GM19397 (cell line): Measurements from ENCODE around the gene PEAR1.

ENCODE experiments used
- ATAC-seq: cut with Tn5 transposase; IDR thresholded peaks from one replicate; pipeline ENCODE4 v1.9.1; 2021; ENCODE audit warnings: mild to moderate bottlenecking, moderate library complexity; ENCODE audit not compliant: unreplicated experiment

PEAR1 gene

DNA sequence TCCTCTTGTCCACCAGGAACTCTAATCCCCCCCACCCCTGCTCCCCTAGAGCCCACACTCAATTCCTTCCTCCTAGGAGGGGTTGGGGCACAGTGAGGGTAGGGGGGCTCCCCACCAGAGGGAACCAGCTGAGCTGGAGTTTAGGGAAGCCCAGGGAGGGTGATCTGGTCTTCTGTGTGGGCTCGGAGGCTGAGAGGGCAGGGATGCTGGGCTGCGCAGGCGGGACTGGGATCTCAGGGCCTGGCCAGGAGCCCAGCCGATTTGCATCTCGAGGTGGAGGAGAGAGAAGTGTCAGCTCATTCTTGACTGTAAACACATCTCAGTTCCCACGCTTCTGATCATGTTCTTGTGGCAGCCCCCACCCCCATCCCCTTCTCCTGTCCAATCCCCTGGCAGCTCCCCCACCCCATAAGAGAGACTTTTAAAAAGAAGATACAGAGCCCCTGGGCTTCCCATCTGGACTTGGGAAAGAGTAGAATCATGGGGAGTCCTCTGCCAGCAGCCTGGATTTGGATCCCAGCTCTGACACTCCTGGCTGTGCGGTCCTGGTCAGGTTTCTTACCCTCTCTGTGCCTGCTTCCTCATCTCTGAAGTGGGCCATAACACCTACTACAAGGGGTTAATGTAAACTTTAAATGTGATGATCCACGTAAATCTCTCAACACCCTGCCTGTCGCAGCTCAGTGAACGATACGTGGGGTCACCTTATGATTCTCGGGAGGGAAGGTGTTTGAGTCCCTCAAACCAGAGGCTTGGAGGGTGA is 6.6 kb downstream of the PEAR1 start:
- no peak for ATAC-seq

DNA sequence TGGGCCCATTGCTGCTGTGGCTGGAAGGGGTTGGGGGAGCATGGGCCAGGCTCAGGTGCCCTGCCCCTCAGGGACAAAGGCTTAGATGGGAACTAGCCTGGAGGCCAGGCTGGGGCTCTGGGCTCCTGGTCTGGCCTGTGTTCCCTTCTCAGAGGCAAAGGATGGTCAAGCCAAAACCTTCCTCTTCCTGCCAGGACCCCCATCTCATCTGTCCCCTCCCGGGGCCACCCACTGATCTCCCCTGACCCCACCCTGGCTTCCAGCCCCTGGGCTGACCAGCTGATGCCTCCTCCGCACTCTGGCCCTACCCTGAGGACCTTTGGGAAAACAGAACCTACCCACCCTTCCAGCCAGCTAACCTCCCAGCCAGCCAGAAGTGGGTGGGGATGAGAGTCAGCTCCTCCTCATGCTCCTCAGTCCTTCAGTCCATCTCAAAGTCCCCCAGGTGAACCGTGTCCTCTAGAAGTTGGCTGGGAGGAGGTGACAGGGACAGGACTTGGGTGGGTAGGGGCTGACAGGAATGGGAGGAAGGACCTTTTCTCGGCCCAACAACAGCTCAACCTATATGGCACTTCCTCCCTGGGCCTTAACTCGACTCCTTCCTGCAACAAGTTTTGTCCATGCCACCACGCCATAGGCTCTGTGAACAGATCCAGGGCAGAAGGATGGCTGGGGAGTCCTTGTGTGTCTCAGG is 7.5 kb downstream of the PEAR1 start:
- no peak for ATAC-seq

DNA sequence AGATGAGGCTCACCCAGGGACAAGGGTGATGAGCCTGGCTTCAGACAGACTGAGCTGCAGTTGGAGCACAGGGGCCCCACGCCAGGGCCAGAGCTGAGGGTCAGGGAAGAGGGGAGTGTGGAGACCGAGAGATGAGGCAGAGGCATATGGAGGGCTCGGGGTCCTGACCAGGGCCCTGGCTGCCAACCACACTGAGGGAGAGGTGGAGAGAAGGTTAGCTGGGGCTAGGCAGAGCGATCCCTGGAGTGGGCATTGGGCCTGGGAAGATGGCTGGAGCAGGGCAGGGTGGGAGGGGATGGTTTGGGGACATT is 8.0 kb downstream of the PEAR1 start:
- ATAC-seq: no peak

DNA sequence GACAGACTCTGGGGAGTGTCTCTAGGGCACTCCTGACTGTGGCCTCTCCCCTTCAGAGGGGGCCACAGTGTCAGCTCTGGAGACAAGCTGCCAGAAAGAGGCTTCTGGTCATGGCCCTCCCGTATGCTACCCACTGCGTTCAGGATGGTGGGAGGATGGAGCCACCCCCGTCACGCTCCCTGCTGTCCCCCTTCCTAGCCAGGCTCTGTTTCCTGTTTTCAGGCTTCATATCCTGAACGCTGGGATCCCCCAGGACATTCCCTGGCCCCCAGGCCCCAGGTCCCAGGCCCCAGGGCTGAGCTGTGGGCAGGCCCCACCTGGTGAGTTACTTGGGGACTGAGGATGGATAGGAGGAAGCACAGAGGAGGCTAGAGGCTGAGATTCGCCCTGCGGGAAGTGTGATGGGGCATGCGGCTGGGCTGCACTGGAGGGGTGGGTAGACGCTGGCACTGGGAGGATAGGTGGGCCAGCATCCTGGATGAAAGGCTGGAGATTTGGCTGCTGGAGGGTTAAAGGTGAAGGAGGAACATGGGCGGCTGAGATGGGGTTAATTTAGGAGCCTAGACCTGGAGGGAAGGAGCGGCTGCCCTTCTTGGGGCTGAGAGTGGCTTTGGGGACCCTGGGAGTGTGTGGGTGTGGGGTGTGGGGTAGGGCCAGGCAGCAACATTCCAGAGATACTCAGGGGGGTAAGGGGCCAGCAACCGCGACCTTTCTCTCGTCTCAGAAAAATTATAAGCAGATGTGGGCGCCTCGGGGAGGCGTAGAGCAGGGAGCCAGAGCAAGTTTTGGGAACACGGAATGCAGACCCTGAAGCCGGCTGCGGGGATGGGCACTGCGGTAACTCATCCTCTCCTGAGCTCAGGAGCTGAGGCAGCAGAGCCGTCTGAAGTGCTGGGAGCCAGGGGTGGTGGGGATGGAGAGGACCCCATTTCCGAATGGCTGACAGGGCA is 8.7 kb downstream of the PEAR1 start:
- ATAC-seq: no peak

DNA sequence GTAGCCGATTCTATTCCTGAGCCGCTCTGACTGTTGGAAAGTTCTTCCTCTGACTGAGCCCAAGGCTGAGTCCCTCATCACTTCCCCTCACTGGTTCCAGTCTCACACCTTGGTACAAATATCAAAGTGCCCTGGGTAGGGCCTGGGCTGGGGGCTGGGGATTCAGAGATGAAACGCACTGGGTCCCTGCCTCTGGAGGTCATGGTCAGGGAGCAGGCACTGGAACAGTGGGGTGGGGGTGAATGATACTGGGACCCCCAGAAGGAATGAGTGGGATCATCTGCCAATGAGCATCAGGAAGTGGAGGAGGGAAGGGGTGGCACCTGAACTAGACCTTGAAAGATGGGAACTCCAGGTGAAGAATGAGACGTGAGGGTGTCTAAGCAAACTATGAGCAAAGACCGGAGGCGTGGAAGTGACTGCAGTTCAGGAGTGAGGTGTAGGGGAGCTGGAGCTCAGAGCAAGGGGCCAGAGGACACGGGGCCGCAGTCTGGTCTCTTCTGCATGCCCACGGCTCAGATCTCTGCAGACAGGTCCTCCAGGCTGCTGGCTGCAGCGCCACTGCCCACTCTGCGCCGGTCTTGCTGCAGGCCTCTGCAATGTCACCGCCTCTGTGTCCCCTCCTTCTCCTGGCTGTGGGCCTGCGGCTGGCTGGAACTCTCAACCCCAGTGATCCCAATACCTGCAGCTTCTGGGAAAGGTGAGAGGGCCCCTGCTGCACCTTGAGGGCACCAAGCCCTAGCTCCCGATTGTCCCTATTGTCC is 10.0 kb downstream of the PEAR1 start:
- no peak for ATAC-seq

DNA sequence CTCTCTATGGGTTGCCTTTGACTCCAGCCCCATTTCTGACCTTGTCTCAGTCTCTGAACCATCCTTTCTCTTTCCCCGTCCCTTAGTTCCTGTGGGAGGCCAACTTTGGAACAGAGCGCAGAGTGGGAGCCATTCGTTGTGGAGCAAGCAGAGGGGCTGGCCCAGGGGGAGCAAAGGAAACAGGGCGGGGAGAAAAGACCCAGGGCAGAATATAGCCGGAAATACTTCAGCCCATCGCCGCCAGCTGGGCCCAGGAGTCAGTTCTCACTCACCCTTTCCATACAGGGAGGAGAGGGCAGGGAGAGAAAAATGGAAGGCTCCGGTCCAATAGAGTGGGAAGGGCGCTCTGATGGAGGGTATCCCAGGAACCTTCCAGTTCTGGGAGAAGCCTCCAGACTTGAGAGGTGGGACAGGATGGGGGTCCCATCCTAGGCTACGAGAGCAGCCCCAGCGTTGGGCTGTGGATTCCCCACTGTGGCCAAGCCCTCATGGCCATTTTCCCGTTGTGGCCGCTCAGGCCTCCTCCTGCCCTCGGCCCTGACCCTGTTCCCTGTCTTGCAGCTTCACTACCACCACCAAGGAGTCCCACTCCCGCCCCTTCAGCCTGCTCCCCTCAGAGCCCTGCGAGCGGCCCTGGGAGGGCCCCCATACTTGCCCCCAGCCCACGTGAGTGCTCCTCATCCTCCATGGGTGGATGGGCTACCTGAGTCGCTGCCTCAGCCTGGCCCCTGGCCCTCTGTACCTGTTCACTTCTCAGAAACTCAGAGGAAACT is 10.9 kb downstream of the PEAR1 start:
- no peak for ATAC-seq

DNA sequence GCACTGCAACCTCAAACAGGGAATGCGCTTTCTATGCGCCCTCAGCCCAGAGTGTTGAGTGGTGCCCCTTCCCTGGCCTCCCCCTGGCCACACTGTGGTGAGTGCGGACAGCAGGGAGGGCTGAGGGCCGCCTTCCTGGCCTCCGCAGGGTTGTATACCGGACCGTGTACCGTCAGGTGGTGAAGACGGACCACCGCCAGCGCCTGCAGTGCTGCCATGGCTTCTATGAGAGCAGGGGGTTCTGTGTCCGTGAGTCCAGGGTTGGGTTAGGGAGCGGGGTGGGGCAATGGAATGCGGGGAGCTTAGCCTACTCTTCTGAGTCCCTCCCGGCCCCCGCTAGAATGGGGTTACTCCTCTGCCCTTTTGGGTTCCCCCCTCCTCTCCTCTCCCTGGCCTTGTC is 11.7 kb downstream of the PEAR1 start:
- no peak for ATAC-seq

DNA sequence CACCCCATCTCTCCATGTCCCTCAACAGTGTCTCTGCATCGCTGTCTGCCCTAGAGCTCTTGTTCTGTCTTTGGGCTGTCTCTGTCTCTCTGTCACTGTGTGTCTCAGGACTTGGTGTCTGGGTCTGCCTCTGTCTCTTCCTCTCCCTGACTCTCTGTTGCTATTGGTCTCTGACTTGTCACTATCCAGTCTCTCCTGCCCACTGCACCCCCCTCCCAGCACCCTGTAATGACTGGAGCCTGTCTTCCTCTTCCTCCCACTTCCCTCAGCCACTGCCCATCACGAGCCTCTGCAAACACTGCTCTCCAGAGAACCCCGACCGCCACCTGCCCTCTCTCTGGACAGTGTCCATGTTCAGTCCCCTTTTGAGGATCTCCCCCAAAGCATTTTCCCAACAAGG is 12.1 kb downstream of the PEAR1 start:
- no peak for ATAC-seq

DNA sequence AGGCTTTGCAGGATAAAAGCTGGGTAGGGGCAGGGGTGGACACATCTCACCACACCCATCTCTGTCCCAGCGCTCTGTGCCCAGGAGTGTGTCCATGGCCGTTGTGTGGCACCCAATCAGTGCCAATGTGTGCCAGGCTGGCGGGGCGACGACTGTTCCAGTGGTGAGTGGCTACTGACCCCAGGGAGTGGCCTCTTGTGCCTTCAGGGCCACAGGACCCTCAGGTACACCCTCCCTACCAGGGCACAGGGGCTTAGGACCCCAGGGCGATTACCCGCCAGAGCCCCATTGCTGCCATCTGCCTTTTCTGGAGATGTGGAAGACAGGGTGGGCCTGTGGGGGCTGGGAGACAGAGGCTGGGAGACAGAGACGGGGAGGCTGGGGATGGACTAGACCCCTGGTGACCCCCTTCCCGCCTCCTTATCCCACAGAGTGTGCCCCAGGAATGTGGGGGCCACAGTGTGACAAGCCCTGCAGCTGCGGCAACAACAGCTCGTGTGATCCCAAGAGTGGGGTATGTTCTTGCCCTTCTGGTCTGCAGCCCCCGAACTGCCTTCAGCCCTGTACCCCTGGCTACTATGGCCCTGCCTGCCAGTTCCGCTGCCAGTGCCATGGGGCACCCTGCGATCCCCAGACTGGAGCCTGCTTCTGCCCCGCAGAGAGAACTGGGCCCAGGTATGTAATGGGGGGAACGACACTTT is 12.8 kb downstream of the PEAR1 start:
- no peak for ATAC-seq

DNA sequence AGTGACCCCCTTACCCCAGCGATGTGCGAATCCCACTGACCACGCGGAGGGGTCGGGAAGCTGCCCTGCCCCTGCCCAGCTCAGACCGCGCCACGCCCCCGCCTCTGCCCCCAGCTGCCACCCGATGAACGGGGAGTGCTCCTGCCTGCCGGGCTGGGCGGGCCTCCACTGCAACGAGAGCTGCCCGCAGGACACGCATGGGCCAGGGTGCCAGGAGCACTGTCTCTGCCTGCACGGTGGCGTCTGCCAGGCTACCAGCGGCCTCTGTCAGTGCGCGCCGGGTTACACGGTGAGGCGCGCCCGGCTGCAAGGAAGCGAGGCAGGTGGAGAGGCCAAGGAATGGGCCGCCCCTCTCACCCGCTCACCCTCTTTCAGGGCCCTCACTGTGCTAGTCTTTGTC is 15.0 kb downstream of the PEAR1 start:
- no peak for ATAC-seq

DNA sequence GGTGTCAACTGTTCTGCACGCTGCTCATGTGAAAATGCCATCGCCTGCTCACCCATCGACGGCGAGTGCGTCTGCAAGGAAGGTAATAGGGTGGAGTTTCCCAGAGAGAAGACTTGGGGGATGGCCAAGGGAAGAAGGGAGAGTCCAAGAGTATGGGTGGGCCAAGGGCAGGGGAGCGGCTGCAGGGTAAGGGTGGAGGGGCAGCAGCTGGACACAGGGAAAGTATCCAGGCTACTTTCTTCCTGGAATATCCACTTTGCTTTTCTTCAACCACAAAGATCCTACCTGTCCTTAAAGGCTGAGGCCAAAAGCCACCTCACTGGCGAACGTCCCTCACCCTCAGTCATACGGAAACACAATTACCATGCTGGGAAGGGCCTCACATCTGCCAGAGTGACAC is 15.4 kb downstream of the PEAR1 start:
- no peak for ATAC-seq

DNA sequence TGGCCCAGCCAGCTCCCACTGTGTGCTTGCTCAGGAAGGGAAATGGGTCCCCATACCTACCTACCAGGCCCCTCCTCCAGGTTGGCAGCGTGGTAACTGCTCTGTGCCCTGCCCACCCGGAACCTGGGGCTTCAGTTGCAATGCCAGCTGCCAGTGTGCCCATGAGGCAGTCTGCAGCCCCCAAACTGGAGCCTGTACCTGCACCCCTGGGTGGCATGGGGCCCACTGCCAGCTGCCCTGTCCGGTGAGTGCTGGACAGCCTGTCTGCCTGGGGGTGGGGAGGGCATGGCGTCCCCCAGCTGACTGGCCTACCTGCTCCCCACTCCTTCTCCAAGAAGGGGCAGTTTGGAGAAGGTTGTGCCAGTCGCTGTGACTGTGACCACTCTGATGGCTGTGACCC is 16.2 kb downstream of the PEAR1 start:
- no peak for ATAC-seq

DNA sequence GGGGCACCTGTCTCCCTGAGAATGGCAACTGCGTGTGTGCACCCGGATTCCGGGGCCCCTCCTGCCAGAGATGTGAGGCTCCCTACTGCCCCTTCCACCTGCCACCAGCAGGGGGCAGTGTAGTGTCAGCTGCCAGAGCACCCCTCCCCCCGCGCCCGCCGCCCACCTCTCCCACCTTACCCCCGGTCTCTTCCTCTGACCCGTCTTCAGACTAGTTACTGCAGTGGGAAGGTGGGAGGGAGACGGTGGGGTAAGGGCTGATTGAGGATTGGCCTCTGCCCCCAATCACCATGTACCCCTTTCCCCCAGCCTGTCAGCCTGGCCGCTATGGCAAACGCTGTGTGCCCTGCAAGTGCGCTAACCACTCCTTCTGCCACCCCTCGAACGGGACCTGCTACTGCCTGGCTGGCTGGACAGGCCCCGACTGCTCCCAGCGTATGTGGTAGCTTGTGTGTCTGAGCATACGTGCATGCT is 16.8 kb downstream of the PEAR1 start:
- ATAC-seq: no peak

DNA sequence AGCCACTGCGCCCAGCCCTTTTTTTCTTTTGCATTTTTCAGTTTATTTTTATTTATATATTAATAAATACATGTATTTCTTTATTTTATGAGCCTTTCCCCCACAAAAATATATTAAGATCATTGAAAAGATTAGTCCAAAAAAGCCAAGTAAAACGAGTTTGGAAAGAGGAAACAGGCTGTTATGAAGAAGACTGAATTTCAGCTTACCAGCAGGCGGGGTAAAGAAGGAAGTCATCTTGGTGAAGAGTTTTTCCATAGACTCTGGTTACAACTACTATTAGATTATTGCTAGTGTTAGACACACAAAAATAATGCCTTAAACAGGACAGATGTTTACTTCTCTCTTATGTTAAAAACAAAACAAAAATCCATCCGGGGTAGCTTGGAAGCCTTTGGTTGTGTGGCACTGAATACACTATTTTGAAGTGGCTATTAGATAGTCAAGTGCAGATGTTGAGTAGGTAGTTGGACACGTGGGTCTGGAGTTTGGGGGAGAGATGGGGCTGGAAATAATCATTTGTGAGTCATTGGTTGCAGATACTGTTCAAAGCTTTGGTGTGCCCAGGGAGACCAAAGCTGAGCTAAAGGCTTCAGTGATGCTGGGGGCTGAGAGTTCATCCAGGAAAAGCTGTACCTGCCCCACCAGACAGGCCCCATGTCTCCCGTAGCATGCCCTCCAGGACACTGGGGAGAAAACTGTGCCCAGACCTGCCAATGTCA is 18.2 kb downstream of the PEAR1 start:
- ATAC-seq: no peak

DNA sequence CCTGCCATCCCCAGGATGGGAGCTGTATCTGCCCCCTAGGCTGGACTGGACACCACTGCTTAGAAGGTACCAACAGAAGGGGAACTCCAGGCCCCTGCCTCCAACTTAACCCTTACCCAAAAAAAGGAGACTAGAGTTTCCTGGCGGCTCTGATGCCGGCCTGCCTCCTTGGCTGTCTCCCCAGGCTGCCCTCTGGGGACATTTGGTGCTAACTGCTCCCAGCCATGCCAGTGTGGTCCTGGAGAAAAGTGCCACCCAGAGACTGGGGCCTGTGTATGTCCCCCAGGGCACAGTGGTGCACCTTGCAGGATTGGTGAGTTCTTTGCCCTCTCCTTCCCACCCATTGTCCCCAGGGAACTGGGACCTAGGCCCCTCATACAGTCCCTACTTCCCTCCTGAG is 18.8 kb downstream of the PEAR1 start:
- ATAC-seq: no peak

DNA sequence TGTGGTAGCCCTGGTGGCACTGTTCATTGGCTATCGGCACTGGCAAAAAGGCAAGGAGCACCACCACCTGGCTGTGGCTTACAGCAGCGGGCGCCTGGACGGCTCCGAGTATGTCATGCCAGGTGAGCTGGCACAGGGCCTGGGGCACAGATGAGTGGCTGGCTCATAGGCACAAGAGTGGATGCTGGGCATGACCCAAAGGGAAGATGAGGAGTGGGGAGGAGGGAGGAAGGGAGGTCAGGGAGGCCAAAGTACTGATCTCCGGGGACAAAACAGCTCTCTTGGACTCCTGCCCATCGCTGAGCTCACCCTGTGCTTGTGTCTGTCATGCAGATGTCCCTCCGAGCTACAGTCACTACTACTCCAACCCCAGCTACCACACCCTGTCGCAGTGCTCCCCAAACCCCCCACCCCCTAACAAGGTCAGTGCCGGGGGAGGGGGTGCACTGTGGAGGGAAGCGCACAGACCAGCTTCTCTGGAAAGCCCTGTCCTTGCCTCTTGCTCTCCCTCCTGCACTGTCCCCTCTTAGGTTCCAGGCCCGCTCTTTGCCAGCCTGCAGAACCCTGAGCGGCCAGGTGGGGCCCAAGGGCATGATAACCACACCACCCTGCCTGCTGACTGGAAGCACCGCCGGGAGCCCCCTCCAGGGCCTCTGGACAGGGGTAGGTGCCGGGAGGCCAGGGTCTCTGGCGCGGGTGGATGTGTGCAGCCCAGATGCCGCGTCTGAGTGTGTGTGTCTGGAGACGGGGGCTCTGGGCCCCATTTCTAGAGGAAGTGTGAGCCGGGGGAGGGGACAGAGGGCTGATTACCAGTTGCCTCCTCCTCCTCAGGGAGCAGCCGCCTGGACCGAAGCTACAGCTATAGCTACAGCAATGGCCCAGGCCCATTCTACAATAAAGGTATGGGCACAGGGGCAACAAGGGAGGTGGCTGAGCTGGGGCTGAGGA is 19.6 kb downstream of the PEAR1 start:
- ATAC-seq: no peak

DNA sequence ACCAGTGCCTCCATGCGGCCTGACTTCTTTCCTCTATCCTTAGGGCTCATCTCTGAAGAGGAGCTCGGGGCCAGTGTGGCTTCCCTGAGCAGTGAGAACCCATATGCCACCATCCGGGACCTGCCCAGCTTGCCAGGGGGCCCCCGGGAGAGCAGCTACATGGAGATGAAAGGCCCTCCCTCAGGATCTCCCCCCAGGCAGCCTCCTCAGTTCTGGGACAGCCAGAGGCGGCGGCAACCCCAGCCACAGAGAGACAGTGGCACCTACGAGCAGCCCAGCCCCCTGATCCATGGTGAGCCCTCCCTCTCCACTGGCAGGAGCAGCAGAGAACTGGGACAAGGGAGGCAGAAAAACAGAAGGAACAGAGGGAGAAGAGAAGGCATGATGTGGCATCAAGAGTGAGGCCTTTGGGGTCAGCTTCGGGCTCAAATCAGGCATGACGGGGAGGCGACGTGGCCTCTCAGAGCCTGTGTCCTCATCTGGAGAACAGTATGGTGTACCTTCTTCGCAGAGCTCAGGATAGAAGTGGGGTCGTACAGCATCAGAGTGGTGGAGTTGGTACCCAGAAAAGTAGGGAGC is 20.4 kb downstream of the PEAR1 start:
- no peak for ATAC-seq
